ENCODE data around the gene BRD9.
"Not testable (repeated sequence)": the region's sequence is repeated elsewhere in the genome, so short reads cannot be mapped to it uniquely, and the experiment has no call there.

GRCh38 chr5:825544-825943 lies 67.1 kb downstream of the BRD9 start:
- TF ChIP-seq ZNF318 (CRISPR knock-in tag; IDR thresholded peaks at IDR 0.05); RBFOX2 (IDR thresholded peaks at IDR 0.05; ENCODE audit: low read depth, low read length); NFRKB (IDR thresholded peaks at IDR 0.05); ESRRA (CRISPR knock-in tag; IDR thresholded peaks at IDR 0.05; ENCODE audit: low read depth); HCFC1 (IDR thresholded peaks at IDR 0.05; ENCODE audit: low read depth, low read length); ZUFSP (CRISPR knock-in tag; IDR thresholded peaks at IDR 0.05; ENCODE audit: borderline replicate concordance); ZNF781 (CRISPR knock-in tag; IDR thresholded peaks at IDR 0.05; ENCODE audit: borderline replicate concordance, not compliant biosample characterization); NFIC (IDR thresholded peaks at IDR 0.05; ENCODE audit: low read length); BRF2 (CRISPR knock-in tag; IDR thresholded peaks at IDR 0.05); ZNF24 (IDR thresholded peaks at IDR 0.05): not testable (repeated sequence)

Data from HepG2 (cell line).